OCI-LY7 (cell line): Measurements from ENCODE around the gene FBXO47.

Source experiments
- CTCF ChIP-seq: fragments of 200-600 bp; sonication (generic); conservative IDR thresholded peaks from 2 replicates; pipeline ENCODE4 v1.5.1; 2014; ENCODE audit warnings: mild to moderate bottlenecking, antibody characterized with exemption, low read length, moderate library complexity, mixed read lengths
- EZH2phosphoT487 ChIP-seq: fragments of 200-600 bp; sonication (generic); IDR thresholded peaks from 2 replicates; pipeline ENCODE4 v1.6.1; 2018; ENCODE audit warnings: low read depth, borderline replicate concordance, mild to moderate bottlenecking, mixed run types, antibody characterized with exemption, low read length, moderate library complexity, mixed read lengths

- no peak for TF ChIP-seq CTCF
- no peak for TF ChIP-seq EZH2phosphoT487
These were observed 41.4 kb upstream of the FBXO47 start for GRCh38 chr17:39008633-39009032.
